ENCODE results near the gene GALNT7.

- no peak for TF ChIP-seq EP300 (conservative IDR thresholded peaks at IDR 0.05; ENCODE audit: poor library complexity, severe bottlenecking)
- TF ChIP-seq CTCF (IDR thresholded peaks at IDR 0.05; ENCODE audit: poor library complexity, severe bottlenecking) = no peak
- no peak for TF ChIP-seq POLR2AphosphoS5 (IDR thresholded peaks at IDR 0.05)
- no peak for TF ChIP-seq TAF1 (IDR thresholded peaks at IDR 0.05; ENCODE audit: low read depth)
- no peak for TF ChIP-seq REST (IDR thresholded peaks at IDR 0.05; ENCODE audit: borderline replicate concordance)
- no peak for TF ChIP-seq RAD21 (conservative IDR thresholded peaks at IDR 0.05)
- no peak for TF ChIP-seq EZH2 (IDR thresholded peaks at IDR 0.05; ENCODE audit: borderline replicate concordance, insufficient read depth, low read length, poor library complexity, severe bottlenecking)
- TF ChIP-seq MXI1 (conservative IDR thresholded peaks at IDR 0.05; ENCODE audit: poor library complexity, severe bottlenecking) = no peak
- TF ChIP-seq SMC3 (conservative IDR thresholded peaks at IDR 0.05; ENCODE audit: poor library complexity) = no peak
Observed at GRCh38 chr4:173211222-173211621, 42.6 kb downstream of the GALNT7 start.

Data from neural cell (in vitro differentiated cells).